Stimulated activated CD8-positive, alpha-beta memory T cell treated with anti-CD3 and anti-CD28 coated beads, Interleukin-12 subunit alpha, Interleukin-12 subunit beta, amount 100 ng/mL, for 24 hours (primary cell): ENCODE data around the gene THUMPD1.
A peak's percentile ranks its signal among the peaks of the same experiment; 100 is the strongest.
"Not testable (repeated sequence)": the region's sequence is repeated elsewhere in the genome, so short reads cannot be mapped to it uniquely, and the experiment has no call there.

Source experiments
- DNase-seq: peaks from one replicate; pipeline ENCODE4 v3.0.0-alpha.2; 2020; ENCODE audit errors: extremely low read depth

THUMPD1 gene

GRCh38 chr16:20747030-20747816 lies 5.6 kb upstream of the THUMPD1 start:
- no peak for DNase-seq

GRCh38 chr16:20746461-20746860 lies 4.8 kb upstream of the THUMPD1 start:
- no peak for DNase-seq

GRCh38 chr16:20744922-20745440 lies 3.4 kb upstream of the THUMPD1 start:
- DNase-seq, result no peak

GRCh38 chr16:20743591-20743990 lies 2.0 kb upstream of the THUMPD1 start:
- no peak for DNase-seq

- peak; percentile 79 for DNase-seq
Observed at GRCh38 chr16:20740901-20741521, 607 bp downstream of the THUMPD1 start.

- no peak for DNase-seq
Observed at GRCh38 chr16:20740007-20740883, 1.4 kb downstream of the THUMPD1 start.

GRCh38 chr16:20735490-20735889 lies 6.1 kb downstream of the THUMPD1 start:
- DNase-seq, result no peak

- no peak for DNase-seq
Observed at GRCh38 chr16:20734782-20735181, 6.8 kb downstream of the THUMPD1 start.

- DNase-seq, result no peak
Observed at GRCh38 chr16:20734056-20734455, 7.6 kb downstream of the THUMPD1 start.

GRCh38 chr16:20729141-20729540 lies 12.5 kb downstream of the THUMPD1 start:
- DNase-seq, result no peak

GRCh38 chr16:20727181-20727580 lies 14.4 kb downstream of the THUMPD1 start:
- DNase-seq, result no peak

- no peak for DNase-seq
Observed at GRCh38 chr16:20726661-20727060, 15.0 kb downstream of the THUMPD1 start.

- DNase-seq, result no peak
Observed at GRCh38 chr16:20720251-20720650, 21.4 kb downstream of the THUMPD1 start.

- not testable (repeated sequence) for DNase-seq
Observed at GRCh38 chr16:20717718-20718117, 23.9 kb downstream of the THUMPD1 start.

GRCh38 chr16:20711277-20711911 lies 30.2 kb downstream of the THUMPD1 start:
- no peak for DNase-seq

- DNase-seq, result not testable (repeated sequence)
Observed at GRCh38 chr16:20708129-20708528, 33.5 kb downstream of the THUMPD1 start.

- no peak for DNase-seq
Observed at GRCh38 chr16:20707461-20707860, 34.2 kb downstream of the THUMPD1 start.

- not testable (repeated sequence) for DNase-seq
Observed at GRCh38 chr16:20705972-20706371, 35.6 kb downstream of the THUMPD1 start.

- no peak for DNase-seq
Observed at GRCh38 chr16:20704281-20704680, 37.3 kb downstream of the THUMPD1 start.

GRCh38 chr16:20701692-20702091 lies 39.9 kb downstream of the THUMPD1 start:
- not testable (repeated sequence) for DNase-seq

- no peak for DNase-seq
Observed at GRCh38 chr16:20696618-20697017, 45.0 kb downstream of the THUMPD1 start.

- no peak for DNase-seq
Observed at GRCh38 chr16:20695024-20695423, 46.6 kb downstream of the THUMPD1 start.
